H1 (cell line): ENCODE data around the gene P4HA3. TPM values are rescaled to one million over a fixed set of nuclear protein-coding genes. Genes with fewer than 3 reads are reported as not detected.

Experiments
- CTCF ChIP-seq, 3 experiments: IDR thresholded peaks; 1 replicate in 2 of 3; 2 replicates in 1 of 3; pipeline versions ENCODE4 v1.5.1 to v1.6.1; 2011; ENCODE audit warnings: low read length in 3 of 3, mild to moderate bottlenecking in 3 of 3, inconsistent platforms in 2 of 3, low read depth in 1 of 3, moderate library complexity in 1 of 3; ENCODE audit not compliant: insufficient read depth in 1 of 3; ENCODE audit errors: control extremely low read depth in 1 of 3
- RBBP5 ChIP-seq: IDR thresholded peaks from 2 replicates; pipeline ENCODE4 v1.7.1; 2012; ENCODE audit warnings: low read depth, mild to moderate bottlenecking, inconsistent platforms, low read length, moderate library complexity, borderline replicate concordance
- SP4 ChIP-seq: IDR thresholded peaks from 2 replicates; pipeline ENCODE4 v1.6.1; 2012; ENCODE audit warnings: low read length, inconsistent platforms
- USF2 ChIP-seq: IDR thresholded peaks from 2 replicates; pipeline ENCODE4 v1.6.1; 2011; ENCODE audit warnings: low read length, improper control_type of control experiment
- polyA plus RNA-seq, 7 experiments: library from polyadenylated mRNA; depleted of rRNA in 3 of 7; stranded (reverse) in 5 of 7; unstranded in 2 of 7; fragments of >200 nt in 5 of 7; fragments of 200-250 nt in 2 of 7; gene quantifications; 1 replicate in 5 of 7; 2 replicates in 1 of 7; 4 replicates in 1 of 7; pipeline versions ENCODE4 v1.2.1 to v1.2.3, GENCODE V29; 2011 to 2013; ENCODE audit warnings: missing spikeins in 2 of 7, mixed read lengths in 2 of 7
- total RNA-seq: library from RNA; stranded (reverse); fragmentation: NEBNext Ultra II Directional; extraction: Animal tissue kit (Norgen Biotek cat#: 25700); gene quantifications from 2 replicates; pipeline ENCODE4 v1.2.1, GENCODE V29; 2021
- TF ChIP-seq, protein P1 (sequence below): fragments of 300-600 bp; sonication (generic); IDR thresholded peaks from 2 replicates; pipeline ENCODE4 v1.7.1; 2012; ENCODE audit warnings: low read length, moderate library complexity, mild to moderate bottlenecking, inconsistent platforms; ENCODE audit not compliant: insufficient replicate concordance

Gene P4HA3
- total and polyA plus RNA-seq, 2 of the 8 experiments (the other 6 are each of a cell fraction or from before 2014, with no cell fraction given) = 0.06 TPM; not detected in 1

GRCh38 chr11:74248469-74248868 is 63.0 kb downstream of the P4HA3 start (continued):
- TF ChIP-seq, protein P1, sequence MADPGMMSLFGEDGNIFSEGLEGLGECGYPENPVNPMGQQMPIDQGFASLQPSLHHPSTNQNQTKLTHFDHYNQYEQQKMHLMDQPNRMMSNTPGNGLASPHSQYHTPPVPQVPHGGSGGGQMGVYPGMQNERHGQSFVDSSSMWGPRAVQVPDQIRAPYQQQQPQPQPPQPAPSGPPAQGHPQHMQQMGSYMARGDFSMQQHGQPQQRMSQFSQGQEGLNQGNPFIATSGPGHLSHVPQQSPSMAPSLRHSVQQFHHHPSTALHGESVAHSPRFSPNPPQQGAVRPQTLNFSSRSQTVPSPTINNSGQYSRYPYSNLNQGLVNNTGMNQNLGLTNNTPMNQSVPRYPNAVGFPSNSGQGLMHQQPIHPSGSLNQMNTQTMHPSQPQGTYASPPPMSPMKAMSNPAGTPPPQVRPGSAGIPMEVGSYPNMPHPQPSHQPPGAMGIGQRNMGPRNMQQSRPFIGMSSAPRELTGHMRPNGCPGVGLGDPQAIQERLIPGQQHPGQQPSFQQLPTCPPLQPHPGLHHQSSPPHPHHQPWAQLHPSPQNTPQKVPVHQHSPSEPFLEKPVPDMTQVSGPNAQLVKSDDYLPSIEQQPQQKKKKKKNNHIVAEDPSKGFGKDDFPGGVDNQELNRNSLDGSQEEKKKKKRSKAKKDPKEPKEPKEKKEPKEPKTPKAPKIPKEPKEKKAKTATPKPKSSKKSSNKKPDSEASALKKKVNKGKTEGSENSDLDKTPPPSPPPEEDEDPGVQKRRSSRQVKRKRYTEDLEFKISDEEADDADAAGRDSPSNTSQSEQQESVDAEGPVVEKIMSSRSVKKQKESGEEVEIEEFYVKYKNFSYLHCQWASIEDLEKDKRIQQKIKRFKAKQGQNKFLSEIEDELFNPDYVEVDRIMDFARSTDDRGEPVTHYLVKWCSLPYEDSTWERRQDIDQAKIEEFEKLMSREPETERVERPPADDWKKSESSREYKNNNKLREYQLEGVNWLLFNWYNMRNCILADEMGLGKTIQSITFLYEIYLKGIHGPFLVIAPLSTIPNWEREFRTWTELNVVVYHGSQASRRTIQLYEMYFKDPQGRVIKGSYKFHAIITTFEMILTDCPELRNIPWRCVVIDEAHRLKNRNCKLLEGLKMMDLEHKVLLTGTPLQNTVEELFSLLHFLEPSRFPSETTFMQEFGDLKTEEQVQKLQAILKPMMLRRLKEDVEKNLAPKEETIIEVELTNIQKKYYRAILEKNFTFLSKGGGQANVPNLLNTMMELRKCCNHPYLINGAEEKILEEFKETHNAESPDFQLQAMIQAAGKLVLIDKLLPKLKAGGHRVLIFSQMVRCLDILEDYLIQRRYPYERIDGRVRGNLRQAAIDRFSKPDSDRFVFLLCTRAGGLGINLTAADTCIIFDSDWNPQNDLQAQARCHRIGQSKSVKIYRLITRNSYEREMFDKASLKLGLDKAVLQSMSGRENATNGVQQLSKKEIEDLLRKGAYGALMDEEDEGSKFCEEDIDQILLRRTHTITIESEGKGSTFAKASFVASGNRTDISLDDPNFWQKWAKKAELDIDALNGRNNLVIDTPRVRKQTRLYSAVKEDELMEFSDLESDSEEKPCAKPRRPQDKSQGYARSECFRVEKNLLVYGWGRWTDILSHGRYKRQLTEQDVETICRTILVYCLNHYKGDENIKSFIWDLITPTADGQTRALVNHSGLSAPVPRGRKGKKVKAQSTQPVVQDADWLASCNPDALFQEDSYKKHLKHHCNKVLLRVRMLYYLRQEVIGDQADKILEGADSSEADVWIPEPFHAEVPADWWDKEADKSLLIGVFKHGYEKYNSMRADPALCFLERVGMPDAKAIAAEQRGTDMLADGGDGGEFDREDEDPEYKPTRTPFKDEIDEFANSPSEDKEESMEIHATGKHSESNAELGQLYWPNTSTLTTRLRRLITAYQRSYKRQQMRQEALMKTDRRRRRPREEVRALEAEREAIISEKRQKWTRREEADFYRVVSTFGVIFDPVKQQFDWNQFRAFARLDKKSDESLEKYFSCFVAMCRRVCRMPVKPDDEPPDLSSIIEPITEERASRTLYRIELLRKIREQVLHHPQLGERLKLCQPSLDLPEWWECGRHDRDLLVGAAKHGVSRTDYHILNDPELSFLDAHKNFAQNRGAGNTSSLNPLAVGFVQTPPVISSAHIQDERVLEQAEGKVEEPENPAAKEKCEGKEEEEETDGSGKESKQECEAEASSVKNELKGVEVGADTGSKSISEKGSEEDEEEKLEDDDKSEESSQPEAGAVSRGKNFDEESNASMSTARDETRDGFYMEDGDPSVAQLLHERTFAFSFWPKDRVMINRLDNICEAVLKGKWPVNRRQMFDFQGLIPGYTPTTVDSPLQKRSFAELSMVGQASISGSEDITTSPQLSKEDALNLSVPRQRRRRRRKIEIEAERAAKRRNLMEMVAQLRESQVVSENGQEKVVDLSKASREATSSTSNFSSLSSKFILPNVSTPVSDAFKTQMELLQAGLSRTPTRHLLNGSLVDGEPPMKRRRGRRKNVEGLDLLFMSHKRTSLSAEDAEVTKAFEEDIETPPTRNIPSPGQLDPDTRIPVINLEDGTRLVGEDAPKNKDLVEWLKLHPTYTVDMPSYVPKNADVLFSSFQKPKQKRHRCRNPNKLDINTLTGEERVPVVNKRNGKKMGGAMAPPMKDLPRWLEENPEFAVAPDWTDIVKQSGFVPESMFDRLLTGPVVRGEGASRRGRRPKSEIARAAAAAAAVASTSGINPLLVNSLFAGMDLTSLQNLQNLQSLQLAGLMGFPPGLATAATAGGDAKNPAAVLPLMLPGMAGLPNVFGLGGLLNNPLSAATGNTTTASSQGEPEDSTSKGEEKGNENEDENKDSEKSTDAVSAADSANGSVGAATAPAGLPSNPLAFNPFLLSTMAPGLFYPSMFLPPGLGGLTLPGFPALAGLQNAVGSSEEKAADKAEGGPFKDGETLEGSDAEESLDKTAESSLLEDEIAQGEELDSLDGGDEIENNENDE = no peak
- TF ChIP-seq USF2 (no peak), RBBP5 (no peak), SP4 (no peak), CTCF (IDR thresholded peaks at IDR 0.05; ENCODE audit: control extremely low read depth in 1 of 3, insufficient read depth in 1 of 3, low read depth in 1 of 3, low read length in 3 of 3) (no peak)
- TF ChIP-seq, all 59 proteins: peak for 0
